HG03571 (cell line): ENCODE measurements around the gene GTF3C1.

Experiments
- ATAC-seq: cut with Tn5 transposase; IDR thresholded peaks from one replicate; pipeline ENCODE4 v1.9.1; 2021; ENCODE audit not compliant: unreplicated experiment

The GTF3C1 gene

DNA sequence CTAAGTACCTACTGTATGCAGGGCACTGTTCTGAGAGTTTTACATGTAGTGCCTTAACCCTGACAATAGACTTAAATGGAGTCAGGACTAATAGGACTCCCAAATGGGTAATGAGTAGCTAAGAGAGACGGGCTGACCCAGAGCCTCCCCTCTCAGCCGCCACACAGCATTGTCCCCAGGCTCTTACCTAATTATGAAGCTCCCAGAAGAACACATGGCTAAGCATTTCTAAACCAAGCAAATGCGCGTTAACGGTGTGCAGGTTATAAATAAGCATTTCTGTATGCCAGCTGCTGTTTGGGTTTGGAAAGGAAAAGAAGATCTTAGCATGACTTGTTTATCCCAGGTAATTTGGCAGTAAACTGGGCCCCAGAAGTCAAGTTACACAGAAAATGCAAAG is 14.5 kb upstream of the GTF3C1 start:
- no peak for ATAC-seq

DNA sequence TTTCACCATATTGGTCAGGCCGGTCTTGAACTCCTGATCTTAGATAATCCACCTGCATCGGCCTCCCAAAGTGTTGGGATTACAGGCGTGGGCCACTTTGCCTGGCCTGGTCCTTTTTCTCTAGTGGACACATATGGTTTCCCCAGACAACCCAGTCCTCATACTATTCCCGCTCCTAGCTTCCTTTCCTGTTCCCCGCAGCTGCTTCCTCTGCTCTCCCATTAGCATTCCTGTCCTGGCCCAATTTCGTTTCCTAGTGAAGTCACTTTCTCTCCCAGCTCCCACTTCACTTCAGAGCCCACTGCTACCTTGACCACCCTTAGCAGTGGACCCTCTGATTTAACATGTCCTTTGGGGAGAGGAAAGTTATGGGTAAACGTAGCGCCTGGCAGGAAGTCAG is 11.5 kb upstream of the GTF3C1 start:
- no peak for ATAC-seq

DNA sequence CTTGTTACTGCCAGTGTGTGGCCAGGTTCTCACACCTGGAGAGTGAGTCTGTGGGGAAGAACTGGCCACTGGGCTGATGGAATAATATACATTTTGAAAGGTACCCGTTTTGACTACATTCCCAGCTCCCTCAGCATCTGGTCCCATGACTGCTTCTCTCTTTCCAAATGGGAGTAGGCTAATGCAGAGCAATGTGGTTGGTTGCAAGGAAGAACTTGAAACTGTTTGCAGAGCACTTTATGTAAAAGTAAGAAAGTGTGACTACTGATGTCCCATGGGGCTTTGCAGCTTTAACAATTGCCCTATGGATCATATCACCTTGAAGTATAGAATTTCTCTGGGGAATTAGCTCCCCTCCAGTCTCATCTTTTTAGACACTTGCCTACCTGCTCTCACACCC is 9.2 kb upstream of the GTF3C1 start:
- no peak for ATAC-seq

DNA sequence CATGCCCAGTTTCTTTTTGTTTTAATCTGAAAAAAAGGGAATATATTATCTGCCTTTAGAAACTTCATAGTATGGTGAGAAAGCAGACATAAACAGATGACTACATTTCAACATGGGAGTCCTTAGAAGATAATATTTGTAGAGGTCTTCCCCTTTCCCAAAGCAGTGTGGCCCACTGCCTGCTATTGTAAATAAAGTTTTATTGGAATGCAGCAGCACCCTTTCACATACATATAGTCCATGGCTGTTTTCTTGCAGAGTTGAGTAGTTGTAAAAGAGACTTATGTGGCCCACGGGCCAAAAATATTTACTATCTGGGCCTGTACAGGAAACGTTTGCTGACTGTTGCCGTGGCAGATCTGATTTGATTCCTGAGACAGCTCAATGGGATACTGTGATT is 8.7 kb upstream of the GTF3C1 start:
- ATAC-seq, result no peak

DNA sequence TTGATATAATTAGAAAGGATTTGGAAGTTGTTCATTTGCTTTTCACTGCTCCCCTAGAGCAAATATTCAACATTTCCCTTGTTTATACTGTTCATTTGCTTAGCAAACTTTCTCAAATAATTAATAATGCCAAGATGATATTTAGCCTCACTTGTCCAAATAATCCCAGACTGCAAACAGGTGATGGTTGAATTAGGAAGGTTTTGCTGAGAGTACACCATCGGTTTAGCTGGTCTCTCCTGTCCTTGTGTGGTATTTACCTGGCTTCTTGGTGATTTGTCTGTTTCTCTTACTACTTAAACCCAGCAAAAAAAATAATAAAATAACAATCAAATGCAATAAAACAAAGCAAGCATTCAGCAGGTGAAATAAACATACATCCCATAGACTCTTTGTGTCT is 6.8 kb upstream of the GTF3C1 start:
- ATAC-seq, result no peak

DNA sequence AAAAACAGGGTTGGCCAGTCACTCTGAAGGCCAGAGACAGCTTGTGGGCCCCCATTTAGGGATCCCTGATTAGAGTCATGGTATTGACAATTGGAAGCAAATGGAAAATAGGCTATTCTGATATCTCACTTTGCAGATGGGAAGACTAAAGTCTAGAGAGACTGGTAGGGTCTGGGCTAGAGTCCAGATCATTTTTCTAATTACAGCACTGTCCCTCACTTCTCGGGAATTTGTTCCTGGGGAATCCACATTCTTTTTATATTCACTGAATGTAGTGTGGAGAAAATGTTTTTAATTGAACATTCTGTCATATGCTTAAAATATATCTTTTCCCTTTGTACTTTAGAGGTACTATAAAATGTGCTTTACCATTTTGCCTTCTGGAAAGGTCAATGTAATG is 1.3 kb upstream of the GTF3C1 start:
- ATAC-seq, result no peak

DNA sequence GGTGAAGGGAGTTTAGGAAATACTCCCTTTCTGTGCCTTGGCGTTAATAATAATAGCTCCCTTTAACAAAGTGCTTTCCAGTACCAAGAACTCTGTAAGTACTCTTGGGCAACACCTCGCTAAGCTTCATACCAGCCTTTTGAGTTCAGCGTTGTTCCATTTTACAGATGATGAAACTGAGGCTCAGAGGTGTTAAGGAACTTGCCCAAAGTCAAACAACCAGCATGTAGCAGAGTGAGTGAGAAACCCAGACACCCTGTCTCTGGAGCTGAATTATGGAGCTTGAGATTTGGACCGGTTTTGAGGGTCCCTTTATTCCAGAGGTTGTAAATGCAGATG is 838 bp upstream of the GTF3C1 start:
- ATAC-seq, result no peak

DNA sequence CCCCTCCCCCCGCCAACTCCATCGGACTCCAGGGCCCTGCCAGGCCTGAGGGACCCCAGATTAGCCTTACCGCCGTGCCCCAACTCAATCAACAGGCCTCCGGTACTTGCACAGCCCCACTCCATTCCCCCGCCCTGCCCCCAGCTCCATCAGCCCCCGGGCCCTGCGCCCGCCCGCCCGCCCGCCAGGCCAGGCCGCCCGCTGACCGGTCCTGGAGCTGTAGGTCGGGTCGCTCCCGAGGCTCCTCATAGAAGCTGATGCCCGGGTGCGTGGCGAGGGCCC is 308 bp downstream of the GTF3C1 start:
- ATAC-seq, result peak; percentile 9

DNA sequence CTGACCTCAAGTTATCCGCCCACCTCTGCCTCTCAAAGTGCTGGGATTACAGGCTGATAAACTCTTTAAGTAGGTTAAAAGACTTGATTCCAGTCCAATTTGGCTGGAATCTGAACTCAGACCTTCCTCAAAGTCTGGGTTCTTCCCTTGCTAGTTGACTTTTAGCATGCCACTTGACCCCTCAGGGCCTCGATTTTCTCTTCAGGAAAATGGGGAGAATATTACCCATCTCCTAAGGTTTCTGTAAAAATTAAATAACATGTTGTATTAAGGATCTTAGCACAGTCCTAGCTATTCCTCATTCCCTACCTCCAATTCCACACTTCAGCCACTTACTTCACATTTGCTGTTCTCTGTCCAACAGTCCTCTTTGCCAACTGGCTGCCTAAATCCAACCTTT is 1.9 kb downstream of the GTF3C1 start:
- no peak for ATAC-seq

DNA sequence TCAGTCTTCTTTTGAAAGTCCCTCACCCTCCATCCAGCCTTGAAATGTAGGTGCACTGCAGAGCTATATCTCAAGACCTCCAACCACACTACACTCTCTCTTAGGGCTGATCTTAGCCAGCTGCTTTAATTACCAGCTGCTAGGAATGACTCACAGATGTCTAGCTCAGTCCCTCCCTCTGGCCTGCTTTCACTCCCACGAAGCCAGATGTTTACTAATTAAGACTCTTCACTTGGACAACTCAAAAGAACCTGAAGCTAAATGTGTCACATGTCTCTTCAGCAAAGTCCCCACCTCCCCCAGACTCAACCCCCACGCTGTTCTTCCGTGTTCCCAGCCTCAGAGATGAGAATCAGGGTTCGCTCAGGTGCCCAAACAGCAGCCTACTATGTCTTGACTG is 2.6 kb downstream of the GTF3C1 start:
- ATAC-seq, result no peak

DNA sequence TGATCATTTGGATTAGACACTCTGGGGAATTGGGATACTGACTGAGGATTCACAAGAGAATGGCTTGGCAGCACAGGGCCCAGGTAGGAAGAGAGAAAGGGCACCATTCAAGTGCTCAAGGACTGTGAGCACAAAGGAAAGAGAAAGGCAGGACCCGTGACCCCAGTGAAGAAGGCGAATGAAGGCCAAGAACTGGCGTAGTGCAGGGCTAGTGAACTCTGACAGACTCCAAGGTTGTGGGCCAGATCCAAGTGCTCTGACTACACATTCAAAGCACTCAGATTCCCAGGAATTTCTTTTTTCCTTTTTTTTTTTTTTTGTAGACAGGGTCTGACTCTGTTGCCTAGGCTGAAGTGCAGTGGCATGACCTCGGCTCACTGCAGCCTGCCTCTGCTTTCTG is 5.0 kb downstream of the GTF3C1 start:
- ATAC-seq, result no peak

DNA sequence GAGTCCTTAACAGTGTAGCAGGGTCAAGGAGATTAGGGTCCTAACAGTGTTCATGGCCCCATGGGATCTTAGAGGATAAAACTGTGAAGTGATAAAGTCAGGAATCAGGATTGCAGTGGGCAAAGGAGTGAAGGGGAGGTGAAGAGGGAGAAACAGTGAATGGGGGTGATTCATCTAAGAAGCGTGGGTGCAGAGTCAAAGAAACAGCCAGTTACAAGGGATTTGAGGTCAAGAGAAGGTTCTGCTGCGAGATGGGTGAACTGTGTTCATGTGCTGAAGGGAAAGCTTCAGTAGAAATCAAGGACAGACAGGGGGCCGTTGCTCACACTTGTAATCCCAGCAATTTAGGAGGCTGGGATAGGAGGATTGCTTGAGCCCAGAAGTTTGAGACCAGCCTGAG is 5.9 kb downstream of the GTF3C1 start:
- ATAC-seq, result no peak

DNA sequence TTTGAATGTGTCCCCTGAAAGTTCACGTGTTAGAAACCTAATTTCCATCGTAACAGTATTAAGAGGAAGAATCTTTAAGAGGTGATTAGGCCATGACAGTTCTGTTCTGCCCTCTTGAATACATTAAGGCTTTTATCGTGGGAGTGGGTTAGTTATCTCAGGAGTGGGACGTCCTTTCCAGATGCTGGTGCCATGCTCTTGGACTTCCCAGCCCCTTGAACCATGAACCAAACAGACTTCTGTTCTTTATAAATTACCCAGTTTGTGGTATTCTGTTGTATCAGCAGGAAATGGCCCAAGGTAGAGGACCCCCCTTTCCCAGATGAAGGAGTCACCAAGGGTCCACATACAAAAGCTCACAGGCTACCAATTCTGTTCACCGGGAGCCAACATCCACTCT is 10.1 kb downstream of the GTF3C1 start:
- ATAC-seq, result no peak

DNA sequence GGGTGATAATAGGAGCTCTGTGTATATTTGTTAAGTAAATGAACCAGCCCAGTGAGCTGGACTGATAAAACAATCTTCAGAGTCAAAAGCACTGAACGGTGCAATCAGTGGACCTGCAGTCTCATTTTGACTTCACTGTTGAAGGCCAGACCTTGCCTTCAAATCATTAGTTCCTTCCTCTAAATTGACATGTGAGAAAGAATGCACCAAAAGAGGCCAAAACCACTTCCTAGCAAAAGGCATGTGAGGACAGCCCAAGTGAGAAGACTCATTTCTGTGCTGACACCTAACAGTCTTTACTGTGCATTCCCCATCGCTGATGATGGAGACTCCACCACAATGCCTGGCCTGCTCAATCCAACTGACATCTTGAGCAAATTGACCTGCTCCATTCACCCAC is 10.6 kb downstream of the GTF3C1 start:
- ATAC-seq, result no peak

DNA sequence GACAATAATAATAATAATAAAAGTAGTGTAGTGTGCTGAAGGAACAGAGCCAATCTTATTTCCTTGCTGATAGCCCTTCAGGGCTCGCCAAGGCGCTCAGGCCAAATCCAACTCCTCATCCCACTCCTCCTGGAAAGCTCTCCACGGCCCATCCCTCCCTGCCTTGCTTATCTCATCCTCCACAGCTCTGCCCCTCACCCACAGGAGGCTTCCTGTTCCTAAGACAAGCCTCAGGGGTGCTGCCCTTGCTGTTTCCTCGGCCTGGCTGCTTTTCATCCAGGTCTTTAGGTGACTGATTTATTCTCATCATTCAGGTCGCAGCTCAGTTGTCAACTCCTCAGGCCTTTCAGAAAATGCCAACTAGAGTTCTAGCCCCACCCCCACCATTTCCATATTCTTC is 11.2 kb downstream of the GTF3C1 start:
- no peak for ATAC-seq

DNA sequence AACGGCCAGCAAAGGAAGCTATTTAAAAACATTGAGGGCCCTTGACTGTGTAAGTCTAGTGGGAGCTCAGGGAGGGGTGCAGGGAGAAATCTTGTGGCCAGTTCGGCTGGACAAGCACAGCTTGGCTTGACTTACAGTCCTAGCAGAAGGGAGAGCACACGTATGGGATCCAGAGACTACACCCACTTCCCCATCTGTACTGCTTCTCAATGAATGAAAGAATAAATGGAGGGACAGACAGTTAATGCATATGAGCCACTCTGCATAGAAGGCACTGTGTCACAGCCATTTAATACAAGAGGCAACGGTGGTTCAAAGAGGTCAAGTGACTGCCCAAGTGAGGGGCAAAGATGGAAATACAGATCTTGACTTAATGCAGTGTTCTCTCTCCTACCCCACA is 15.5 kb downstream of the GTF3C1 start:
- ATAC-seq, result no peak

DNA sequence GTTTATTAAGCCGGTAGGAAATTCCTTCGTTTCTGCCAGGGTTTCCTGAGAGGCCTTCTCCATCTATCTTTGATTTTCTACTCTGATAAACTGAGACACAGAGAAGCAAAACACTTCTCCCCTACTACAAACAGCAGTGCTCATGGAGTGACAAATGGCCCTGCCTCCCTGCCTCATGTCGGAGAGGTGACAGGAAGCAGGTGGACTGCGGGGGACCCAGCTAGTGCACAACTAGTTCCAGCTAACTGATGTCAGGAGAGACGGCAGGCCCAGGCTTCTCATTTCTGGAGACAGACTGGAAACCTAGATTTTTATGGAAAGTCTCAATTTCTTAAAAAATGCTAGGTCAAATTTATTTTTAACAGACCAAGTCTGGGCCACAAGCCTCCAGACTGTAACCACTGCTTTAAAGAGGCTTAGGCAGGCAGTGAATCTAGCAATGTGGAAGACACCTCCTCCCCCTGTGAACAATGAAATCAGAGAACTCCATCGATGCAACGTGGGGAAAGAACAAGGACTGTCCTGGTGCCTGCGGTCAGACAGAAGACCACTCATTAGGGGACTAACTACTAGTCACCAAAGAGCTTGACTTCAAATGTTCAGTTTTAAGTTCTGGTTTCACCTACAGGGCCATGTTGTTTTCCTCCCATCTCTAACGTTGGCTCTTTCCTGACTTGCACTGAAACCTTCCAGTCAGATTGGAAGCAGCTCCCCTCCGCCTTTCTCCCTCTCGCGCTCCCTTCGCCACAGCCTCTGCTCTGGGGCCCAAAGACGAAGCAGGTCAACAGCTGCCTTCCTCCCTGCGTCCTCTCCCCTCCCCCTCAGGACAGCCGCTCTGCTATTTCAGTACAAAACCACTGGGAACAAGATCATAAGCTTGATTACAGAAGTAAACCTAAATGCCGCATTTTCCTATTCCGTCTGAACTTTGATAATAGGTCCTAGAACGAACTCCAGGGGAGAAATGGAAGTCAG is 17.6 kb downstream of the GTF3C1 start:
- no peak for ATAC-seq

DNA sequence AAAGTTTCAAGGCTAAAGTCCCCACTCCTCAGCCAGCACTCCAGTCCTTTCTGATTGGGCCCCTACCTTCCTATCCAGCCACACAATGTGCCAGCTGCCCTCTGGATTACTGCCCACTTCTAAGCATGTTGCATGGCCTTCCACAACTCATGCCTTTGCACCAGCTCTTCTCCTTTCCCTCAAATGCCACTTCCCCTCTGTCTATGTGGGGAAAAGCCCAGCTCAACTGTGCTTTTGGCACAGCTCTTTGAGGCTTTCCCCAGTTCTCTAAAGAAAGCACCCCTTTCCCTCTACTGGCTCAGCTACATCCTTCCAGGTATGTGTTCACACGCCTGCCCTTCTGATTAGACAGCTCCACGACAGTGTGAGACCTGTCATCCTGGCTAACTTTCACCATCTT is 18.5 kb downstream of the GTF3C1 start:
- ATAC-seq, result no peak

DNA sequence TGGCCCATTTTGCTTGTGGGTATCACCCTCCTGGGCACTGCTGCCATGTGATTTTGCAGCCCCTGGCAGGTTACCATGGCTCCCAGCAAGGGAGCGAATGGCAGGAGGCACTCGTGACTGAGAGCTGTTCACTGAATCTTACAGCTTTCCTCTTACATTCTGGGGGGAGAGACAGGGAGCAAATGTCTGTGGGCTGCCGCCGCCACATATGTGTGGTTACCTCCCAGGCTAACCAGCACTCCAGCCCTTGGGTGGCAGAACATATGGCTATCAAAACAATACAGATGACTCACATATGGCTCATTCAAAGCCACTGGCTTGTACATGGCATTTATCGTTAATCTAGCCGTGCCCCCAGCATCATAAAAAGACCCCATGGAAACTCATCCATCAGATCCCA is 19.8 kb downstream of the GTF3C1 start:
- no peak for ATAC-seq

DNA sequence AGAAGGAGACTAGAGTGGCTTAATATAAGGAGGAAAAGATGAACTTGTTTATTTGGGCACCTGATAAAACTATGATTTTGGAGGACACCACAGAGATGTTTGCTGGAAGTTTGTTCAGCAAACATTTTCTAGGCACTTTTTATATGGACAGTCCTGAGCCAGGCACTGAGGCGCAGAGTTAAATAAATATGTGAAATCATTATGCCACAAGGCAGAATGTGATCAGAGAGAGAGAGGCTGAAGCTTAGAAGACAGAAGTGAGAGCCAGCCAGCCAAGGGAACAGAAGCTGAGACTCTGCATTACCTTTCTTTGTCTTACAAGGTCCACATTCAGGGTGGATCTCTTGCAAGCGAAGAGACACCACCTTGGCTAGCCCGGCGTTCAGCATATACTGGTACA is 21.4 kb downstream of the GTF3C1 start:
- no peak for ATAC-seq

DNA sequence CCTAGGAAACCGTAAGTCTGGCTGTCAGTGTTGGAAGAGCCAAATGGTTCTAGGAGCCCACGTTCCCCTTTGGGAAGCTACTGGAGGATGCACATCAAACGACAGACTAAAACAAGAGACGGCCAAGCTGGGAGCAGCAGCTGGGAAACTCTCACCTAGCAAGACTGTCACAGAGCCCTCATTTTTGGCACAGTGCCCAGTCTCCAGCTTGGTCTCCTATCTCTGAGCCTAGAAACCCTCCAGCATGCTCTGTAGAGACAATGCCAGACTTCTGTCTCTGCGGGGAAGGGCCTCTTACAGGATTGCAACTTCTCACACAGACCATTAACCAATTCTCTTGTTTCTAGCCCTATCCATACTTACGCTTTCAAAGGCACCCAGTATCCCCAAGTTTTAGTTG is 23.5 kb downstream of the GTF3C1 start:
- no peak for ATAC-seq

DNA sequence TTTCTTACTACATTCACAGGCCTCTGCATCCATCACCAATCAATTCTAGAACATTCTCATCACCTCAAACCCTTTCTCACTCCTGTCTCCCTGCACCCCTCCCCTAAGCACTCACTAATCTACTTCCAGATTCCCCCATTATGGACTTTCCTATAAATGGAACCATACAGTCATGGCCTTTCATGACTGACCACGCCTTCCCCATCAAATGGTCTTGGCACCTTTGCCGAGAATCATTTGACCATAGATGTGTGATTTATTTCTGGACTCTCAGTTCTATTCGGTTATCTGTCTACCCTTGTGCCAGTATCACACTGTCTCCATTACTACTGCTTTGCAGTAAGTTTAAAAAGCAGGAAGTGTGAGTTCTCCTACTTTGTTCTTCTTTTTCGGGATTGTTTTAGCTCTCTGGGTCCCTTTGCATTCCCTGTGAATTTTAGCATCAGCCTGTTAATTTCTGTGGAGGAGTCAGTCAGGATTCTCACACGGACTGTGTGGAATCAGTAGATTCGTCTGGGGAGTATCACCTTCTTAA is 27.5 kb downstream of the GTF3C1 start:
- ATAC-seq, result no peak

DNA sequence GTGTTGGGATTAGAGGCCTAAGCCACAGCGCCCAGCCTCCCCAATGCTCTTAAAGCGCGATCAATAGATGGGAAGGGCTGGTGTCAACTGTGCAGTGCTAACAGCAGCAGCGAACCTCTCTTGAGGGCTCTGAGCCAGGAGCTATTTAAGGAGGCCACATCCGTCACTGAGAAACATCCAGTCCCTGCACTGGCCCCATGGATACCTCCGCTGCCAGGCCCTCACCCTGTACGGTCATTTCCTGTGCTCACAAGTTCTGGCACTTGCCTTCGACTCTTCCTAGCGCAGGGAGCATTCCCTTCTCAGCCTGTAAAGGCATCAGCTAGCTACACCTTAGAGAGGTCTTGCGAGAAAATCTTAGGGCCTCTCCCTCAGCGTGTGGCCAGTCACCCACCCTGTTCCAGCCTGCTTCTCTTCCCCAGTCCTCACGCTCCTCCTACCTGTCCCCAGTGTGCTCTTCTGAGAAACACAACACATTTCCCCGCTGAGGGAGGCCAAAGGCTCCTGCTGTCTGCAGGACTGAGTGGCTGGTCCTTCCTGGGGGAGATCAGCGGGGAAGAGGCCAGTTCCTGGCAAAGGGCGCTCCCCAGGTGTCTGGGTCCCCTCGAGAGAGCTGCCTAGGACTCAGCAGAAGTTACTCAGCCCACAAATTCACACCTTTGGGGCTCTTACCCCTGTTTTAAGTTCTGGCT is 28.6 kb downstream of the GTF3C1 start:
- ATAC-seq, result no peak
